GM21825 (cell line): Measurements from ENCODE around the gene IL11.

Experiments used
- ATAC-seq: cut with Tn5 transposase; IDR thresholded peaks from one replicate; pipeline ENCODE4 v1.9.1; 2021; ENCODE audit warnings: mild to moderate bottlenecking, moderate library complexity; ENCODE audit not compliant: unreplicated experiment

IL11 gene

DNA sequence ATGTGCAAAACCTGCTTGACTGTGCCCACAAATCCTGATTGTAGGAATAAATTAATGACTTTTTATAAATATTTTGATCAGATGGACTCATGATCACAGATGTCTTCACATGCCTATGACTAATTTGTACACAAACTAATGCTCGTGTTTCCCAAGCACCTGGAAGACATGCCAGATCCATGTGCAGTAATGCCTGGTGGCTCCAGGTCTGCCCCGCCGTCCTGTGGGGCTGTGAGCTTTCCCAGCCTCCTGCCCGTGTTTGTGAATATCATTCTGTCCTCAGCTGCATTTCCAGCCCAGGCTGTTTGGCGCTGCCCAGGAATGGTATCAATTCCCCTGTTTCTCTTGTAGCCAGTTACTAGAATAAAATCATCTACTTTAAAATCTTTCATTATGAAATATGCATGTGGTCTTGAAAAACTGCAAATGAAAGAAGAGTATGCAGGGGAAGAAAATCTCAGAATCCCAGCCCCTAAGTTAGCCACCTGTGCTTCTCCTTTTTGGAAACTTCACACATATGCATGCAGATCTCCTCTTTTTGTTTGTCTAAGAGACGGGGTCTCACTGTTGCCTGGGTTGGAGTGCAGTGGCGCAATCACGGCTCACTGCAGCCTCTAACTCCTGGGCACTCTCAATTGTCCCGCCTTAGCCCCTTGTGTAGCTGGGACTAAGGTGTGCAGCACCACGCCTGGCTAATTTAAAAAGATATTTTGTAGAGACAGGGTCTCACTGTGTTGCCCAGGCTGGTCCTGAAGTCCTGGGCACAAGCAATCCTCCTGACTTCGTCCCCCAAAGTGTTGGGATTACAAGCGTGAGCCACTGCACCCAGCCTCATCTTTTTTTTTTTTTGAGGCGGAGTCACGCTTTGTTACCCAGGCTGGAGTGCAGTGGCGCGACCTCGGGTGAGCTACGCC lies 21.7 kb upstream of the IL11 start:
- no peak for ATAC-seq

DNA sequence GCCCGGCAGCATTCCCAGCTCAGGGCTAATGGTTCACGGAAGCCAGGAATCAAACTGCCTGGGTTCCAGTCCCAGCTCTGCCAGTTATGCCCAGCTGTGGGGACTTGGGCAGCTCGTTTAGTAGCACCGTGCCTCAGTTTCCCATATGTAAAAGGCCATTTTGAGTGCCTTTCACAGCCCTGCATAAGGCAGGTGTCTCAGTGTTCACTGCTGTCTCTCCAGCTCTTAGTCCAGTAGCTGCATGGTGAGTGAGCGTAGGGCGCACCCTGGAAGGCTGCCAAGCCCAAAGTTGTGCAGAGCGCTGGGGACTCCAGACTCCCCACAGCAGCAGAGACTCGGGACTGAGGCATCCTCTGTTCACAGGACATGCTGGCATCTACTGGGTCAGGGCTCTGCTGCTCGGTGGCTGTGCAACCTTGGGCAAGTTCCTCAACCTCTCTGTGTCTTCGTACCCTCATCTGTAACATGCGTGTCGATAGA lies 21.0 kb upstream of the IL11 start:
- ATAC-seq, result no peak

GRCh38 chr19:55390461-55390880 lies 20.2 kb upstream of the IL11 start:
- no peak for ATAC-seq

GRCh38 chr19:55389386-55390317 lies 19.4 kb upstream of the IL11 start:
- no peak for ATAC-seq

- ATAC-seq, result no peak
These were observed 17.7 kb upstream of the IL11 start for GRCh38 chr19:55387736-55388497.

- no peak for ATAC-seq
These were observed 16.3 kb upstream of the IL11 start for GRCh38 chr19:55386493-55386971.

GRCh38 chr19:55385724-55386492 lies 15.6 kb upstream of the IL11 start, which contains the start of gene RPL28:
Gene RPL28 (plus strand): TSS chr19:55385932. CDS start chr19:55386358, 426 bp downstream.
- ATAC-seq, result peak; percentile 58

GRCh38 chr19:55384920-55385723 lies 14.9 kb upstream of the IL11 start:
- peak; percentile 47 for ATAC-seq

DNA sequence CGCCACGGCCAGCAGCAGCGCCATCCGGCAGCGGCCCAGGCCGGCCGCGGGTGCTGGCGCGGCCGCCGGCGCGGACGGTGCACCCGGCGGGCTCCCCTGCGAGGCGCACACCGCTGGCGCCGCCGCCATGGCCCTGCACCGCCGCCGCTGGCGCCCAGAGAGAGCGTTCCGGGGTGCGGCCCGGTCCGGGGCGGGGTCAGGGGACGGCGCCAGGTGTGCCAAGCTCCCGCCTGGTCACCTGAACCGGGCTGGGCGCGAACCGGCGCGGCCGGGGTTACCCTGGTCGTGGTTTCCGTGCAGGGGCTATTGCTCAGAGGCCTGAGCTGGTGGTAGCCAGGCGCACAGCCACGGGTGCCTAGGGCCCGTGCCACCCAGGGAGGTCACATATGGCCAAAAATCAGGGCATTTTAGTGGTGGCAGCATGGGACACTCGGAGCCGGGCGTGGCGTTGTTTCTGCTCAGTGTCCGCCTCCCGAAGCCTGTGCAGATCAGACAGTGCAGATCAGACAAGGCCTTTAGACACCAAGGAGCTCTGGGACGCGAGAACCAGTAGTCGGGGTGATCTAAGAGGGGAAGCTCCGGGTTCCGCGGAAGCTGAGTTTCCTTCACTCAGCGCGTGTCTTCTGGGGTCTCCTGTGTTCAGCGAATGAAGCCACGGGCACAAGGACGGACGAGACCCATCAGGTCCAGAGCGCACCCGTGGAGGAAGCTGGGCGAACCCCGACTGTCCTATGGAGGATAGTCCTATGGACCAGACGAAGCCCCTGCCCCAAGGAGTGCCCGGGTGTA lies 14.1 kb upstream of the IL11 start, which contains the start of gene TMEM238:
TMEM238 (minus strand) TSS at position 162 of the 789 bp plus-strand sequence; CDS start at position 129, 33 bp downstream.
- ATAC-seq, result no peak

DNA sequence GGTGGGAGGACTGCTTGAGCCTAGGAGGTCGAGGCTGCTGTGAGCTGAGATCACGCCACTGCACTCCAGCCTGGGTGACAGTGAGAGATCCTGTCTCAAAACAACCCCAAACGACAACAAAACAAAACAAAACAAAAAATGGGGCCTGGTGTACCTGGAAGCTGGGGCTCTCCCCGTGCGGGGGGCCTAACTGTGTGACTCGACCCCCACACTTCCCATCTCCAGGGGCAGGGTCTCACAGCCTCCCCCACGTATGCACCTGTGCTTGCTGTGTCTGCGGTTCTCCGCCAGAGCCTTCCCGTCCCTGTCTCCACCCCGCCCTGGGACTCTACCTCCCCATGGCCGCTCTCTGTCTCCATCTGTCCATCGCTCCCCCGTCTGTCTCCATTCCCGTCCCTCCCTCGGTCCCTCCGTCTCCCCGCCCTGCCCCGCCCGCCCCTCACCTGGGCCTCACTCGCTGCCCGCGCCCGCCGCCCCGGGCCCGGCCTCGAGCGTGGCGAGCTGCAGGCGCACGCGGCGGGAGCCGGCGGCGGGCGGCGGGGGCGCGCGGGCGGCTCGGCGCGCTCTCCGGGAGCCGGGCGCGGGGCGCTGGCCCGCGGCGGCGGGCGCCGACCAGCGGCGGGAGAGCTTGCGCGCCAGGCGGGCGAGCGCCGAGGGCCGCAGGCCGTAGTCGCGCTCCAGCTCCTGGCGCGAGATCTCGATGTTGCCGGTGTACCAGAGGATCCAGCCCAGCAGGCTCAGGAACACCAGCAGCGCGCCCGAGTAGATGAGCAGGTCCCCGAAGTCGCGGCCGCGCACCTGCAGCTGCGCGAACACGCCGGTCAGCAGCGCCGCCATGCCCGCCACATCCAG lies 13.2 kb upstream of the IL11 start:
- ATAC-seq, result no peak

- no peak for ATAC-seq
These were observed 12.3 kb upstream of the IL11 start for GRCh38 chr19:55382522-55383054.

DNA sequence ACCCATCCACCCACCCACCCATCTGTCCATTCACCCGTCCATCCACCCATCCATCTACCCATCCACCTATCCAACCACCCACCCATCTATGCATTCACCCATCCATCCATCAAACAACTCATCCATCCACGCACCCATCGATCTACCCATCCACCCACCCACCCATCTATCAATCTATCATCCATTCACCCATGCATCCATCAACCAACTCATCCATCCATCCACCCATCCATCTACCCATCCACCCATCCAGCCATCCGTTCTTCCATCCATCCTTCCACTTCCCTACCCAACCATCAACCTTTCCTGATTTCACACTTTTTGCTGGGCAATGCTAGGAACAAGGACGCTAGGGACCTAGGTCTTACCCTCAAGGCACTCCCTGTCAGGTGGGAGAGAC lies 11.8 kb upstream of the IL11 start:
- ATAC-seq, result no peak

GRCh38 chr19:55379174-55379573 lies 8.9 kb upstream of the IL11 start:
- no peak for ATAC-seq

GRCh38 chr19:55377356-55378131 lies 7.3 kb upstream of the IL11 start:
- no peak for ATAC-seq

- no peak for ATAC-seq
These were observed 6.1 kb upstream of the IL11 start, which contains the start of gene TMEM190 for GRCh38 chr19:55376241-55376933. Gene TMEM190 (plus strand): TSS chr19:55376826. CDS start chr19:55376854, 28 bp downstream.
